OCI-LY7 (cell line): ENCODE results near the gene TCP11. TPM values are rescaled to one million over a fixed set of nuclear protein-coding genes. Genes with fewer than 3 reads are reported as not detected.

Experiments
- BruUV-seq: library from RNA; stranded (reverse); fragments of 400-500 nt; replicated peaks from 2 replicates; lab custom pipeline; 2021; lab: Mats Ljungman, UMichigan
- CTCF ChIA-PET: fragments of 300-600 bp; sonication (Branson Sonifier 250); formaldehyde crosslinking; loops from one replicate; lab custom pipeline; 2022; ENCODE audit warnings: antibody characterized with exemption; ENCODE audit not compliant: unreplicated experiment; lab: Charles Lee
- POLR2A ChIA-PET: fragments of 300-600 bp; sonication (Branson Sonifier 250); formaldehyde crosslinking; loops from one replicate; lab custom pipeline; 2022; ENCODE audit warnings: antibody characterized with exemption; lab: Charles Lee
- DNase-seq: peaks from one replicate; pipeline ENCODE4 v3.0.0-alpha.2; 2015; ENCODE audit warnings: low spot score
- H2AFZ ChIP-seq: fragments of 200-600 bp; sonication (generic), shearing (Covaris generic); 2 replicates; pipeline ENCODE4 v1.6.1; 2014; ENCODE audit warnings: mild to moderate bottlenecking, antibody characterized with exemption, low read length, moderate library complexity
- H3K27ac ChIP-seq: fragments of 200-600 bp; sonication (generic); 2 replicates; pipeline ENCODE4 v1.5.1; 2014; ENCODE audit warnings: mixed run types, low read depth, mild to moderate bottlenecking, moderate library complexity, low read length, inconsistent platforms; ENCODE audit not compliant: poor library complexity, severe bottlenecking
- H3K36me3 ChIP-seq: fragments of 200-600 bp; sonication (generic); 2 replicates; pipeline ENCODE4 v1.6.1; 2014; ENCODE audit warnings: mild to moderate bottlenecking, antibody characterized with exemption, low read length, moderate library complexity, mixed read lengths; ENCODE audit not compliant: insufficient read depth
- H3K4me1 ChIP-seq: fragments of 200-600 bp; sonication (generic); 2 replicates; pipeline ENCODE4 v1.5.1; 2014; ENCODE audit warnings: mild to moderate bottlenecking, low read length; ENCODE audit not compliant: insufficient read depth, poor library complexity, severe bottlenecking
- H3K4me2 ChIP-seq: fragments of 200-600 bp; sonication (generic); 2 replicates; pipeline ENCODE4 v1.6.1; 2014; ENCODE audit warnings: mild to moderate bottlenecking, low read length
- H3K4me3 ChIP-seq: fragments of 200-600 bp; sonication (generic); 2 replicates; pipeline ENCODE4 v1.5.1; 2014; ENCODE audit warnings: mild to moderate bottlenecking, low read depth, low read length; ENCODE audit not compliant: poor library complexity, severe bottlenecking
- H3K79me2 ChIP-seq: fragments of 200-600 bp; sonication (generic); 2 replicates; pipeline ENCODE4 v1.6.1; 2016; ENCODE audit warnings: low read depth, mild to moderate bottlenecking, low read length, moderate library complexity, mixed read lengths; ENCODE audit not compliant: insufficient read depth
- H3K9me2 ChIP-seq: fragments of 200-600 bp; sonication (generic); 2 replicates; pipeline ENCODE4 v1.6.1; 2016; ENCODE audit warnings: mild to moderate bottlenecking, low read length, mixed read lengths; ENCODE audit not compliant: insufficient read depth
- H3K9me3 ChIP-seq: fragments of 200-600 bp; sonication (generic); 2 replicates; pipeline ENCODE4 v1.6.1; 2014; ENCODE audit warnings: mild to moderate bottlenecking, mixed run types, low read length, mixed read lengths
- H4K20me1 ChIP-seq: fragments of 200-600 bp; sonication (generic); 2 replicates; pipeline ENCODE4 v1.6.1; 2014; ENCODE audit warnings: mild to moderate bottlenecking, antibody characterized with exemption, low read length, moderate library complexity, mixed read lengths; ENCODE audit not compliant: insufficient read depth
- CTCF ChIP-seq: fragments of 200-600 bp; sonication (generic); conservative IDR thresholded peaks from 2 replicates; pipeline ENCODE4 v1.5.1; 2014; ENCODE audit warnings: mild to moderate bottlenecking, antibody characterized with exemption, low read length, moderate library complexity, mixed read lengths
- EZH2phosphoT487 ChIP-seq: fragments of 200-600 bp; sonication (generic); IDR thresholded peaks from 2 replicates; pipeline ENCODE4 v1.6.1; 2018; ENCODE audit warnings: low read depth, borderline replicate concordance, mild to moderate bottlenecking, mixed run types, antibody characterized with exemption, low read length, moderate library complexity, mixed read lengths
- intact Hi-C: fragments of 100-400 bp; cut with micrococcal nuclease; formaldehyde crosslinking; loops from one replicate; pipeline ENCODE4 v1.10.0; 2022; ENCODE audit not compliant: unreplicated experiment
- total RNA-seq, 2 experiments: library from RNA; depleted of rRNA in 1 of 2; stranded (reverse); fragments of >200 nt in 1 of 2; shearing (Covaris generic) in 1 of 2; gene quantifications; 2 replicates each; pipeline ENCODE4 v1.2.3, GENCODE V29; 2014 to 2022

The TCP11 gene
- total RNA-seq, 2 experiments from 2014 or later = not detected

GRCh38 chr6:35173427-35174087 is 32.4 kb upstream of the TCP11 start:
- H3K9me3 ChIP-seq = no peaks in the 10 kb centered on the region
- no peaks in the 10 kb centered on the region for H4K20me1 ChIP-seq
- H3K79me2 ChIP-seq = no peaks in the 10 kb centered on the region
- H3K4me1 ChIP-seq = peaks cover 6% of the 10 kb centered on the region
- H3K36me3 ChIP-seq = no peaks in the 10 kb centered on the region
- POLR2A ChIA-PET = no interaction called here
- intact Hi-C loops = no loop called here
- peak overlapping the region; percentile 17; the same call in 1 of the 2 replicates for H2AFZ ChIP-seq
- no peaks in the 10 kb centered on the region for H3K9me2 ChIP-seq
- H3K27ac ChIP-seq = no peak overlapping the region
- CTCF ChIA-PET = interaction anchor here (0.5 kb wide), 1 partner anchor 382 kb away, joined by 3 read pairs; the partner anchor contains the start of gene BLTP3A
- TF ChIP-seq CTCF (no peak), EZH2phosphoT487 (no peak)
- no peak overlapping the region for H3K4me2 ChIP-seq
- BruUV-seq = no TSS peak
- no peak overlapping the region for H3K4me3 ChIP-seq
- DNase-seq = no peak

- Histone ChIP-seq H3K9me2 (no peaks in the 10 kb centered on the region), H3K79me2 (no peaks in the 10 kb centered on the region), H3K4me1 (peaks cover 6% of the 10 kb centered on the region), H2AFZ (no peak overlapping the region), H3K4me3 (no peak overlapping the region), H3K27ac (no peak overlapping the region), H3K9me3 (no peaks in the 10 kb centered on the region), H4K20me1 (no peaks in the 10 kb centered on the region), H3K36me3 (no peaks in the 10 kb centered on the region), H3K4me2 (no peak overlapping the region)
- BruUV-seq = no TSS peak
- DNase-seq = no peak
- TF ChIP-seq EZH2phosphoT487 (no peak), CTCF (no peak)
- ChIA-PET POLR2A (no interaction called here), CTCF (interaction anchor here (0.5 kb wide), 1 partner anchor 381 kb away, joined by 3 read pairs; the partner anchor contains the start of gene BLTP3A)
- intact Hi-C loops = no loop called here
Observed at GRCh38 chr6:35173044-35173426, 31.9 kb upstream of the TCP11 start.

GRCh38 chr6:35170891-35171290 is 29.8 kb upstream of the TCP11 start:
- CTCF ChIA-PET = no interaction called here
- no peak for TF ChIP-seq EZH2phosphoT487
- no peak for TF ChIP-seq CTCF
- intact Hi-C loops = no loop called here

More at GRCh38 chr6:35170891-35171290, 29.8 kb upstream of the TCP11 start:
- BruUV-seq = no TSS peak
- Histone ChIP-seq H3K9me3 (no peaks in the 10 kb centered on the region), H3K4me2 (no peak overlapping the region), H3K9me2 (no peaks in the 10 kb centered on the region), H3K36me3 (no peaks in the 10 kb centered on the region), H3K4me1 (peaks cover 6% of the 10 kb centered on the region), H3K27ac (no peak overlapping the region), H4K20me1 (no peaks in the 10 kb centered on the region), H3K4me3 (no peak overlapping the region), H3K79me2 (no peaks in the 10 kb centered on the region), H2AFZ (no peak overlapping the region)
- no peak for DNase-seq
- POLR2A ChIA-PET = no interaction called here
